PC-3 (cell line): ENCODE results near the gene CALHM2.

Experiments used
- EZH2phosphoT487 ChIP-seq: fragments of 300-600 bp; sonication (generic); IDR thresholded peaks from 2 replicates; pipeline ENCODE4 v1.6.1; 2018; ENCODE audit warnings: mild to moderate bottlenecking, antibody characterized with exemption, low read length, borderline replicate concordance
- TF ChIP-seq, protein P1 (sequence below): fragments of 300-600 bp; sonication (generic); conservative IDR thresholded peaks from 2 replicates; pipeline ENCODE4 v1.5.1; 2017; ENCODE audit warnings: antibody characterized with exemption, low read depth, mild to moderate bottlenecking, low read length

DNA sequence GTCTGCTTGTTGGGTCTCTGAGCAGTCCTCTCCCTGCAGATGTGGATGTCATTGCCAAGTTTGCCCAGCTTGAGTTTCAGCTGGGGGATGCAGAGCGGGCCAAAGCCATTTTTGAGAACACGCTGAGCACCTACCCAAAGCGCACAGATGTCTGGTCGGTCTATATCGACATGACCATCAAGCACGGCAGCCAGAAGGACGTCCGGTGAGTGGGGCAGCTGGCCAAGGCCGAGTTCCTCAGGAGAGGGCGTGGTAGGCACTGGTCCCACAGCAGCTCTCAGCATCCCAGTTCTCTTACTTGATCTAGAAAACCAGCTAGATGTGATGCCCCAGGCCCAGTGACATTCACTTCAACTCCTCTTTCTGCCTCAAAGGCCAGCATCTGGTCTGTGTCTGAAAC lies 7.7 kb downstream of the CALHM2 start:
- TF ChIP-seq, protein P1, sequence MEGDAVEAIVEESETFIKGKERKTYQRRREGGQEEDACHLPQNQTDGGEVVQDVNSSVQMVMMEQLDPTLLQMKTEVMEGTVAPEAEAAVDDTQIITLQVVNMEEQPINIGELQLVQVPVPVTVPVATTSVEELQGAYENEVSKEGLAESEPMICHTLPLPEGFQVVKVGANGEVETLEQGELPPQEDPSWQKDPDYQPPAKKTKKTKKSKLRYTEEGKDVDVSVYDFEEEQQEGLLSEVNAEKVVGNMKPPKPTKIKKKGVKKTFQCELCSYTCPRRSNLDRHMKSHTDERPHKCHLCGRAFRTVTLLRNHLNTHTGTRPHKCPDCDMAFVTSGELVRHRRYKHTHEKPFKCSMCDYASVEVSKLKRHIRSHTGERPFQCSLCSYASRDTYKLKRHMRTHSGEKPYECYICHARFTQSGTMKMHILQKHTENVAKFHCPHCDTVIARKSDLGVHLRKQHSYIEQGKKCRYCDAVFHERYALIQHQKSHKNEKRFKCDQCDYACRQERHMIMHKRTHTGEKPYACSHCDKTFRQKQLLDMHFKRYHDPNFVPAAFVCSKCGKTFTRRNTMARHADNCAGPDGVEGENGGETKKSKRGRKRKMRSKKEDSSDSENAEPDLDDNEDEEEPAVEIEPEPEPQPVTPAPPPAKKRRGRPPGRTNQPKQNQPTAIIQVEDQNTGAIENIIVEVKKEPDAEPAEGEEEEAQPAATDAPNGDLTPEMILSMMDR: no peak
- no peak for TF ChIP-seq EZH2phosphoT487
